Astrocyte (in vitro differentiated cells and primary cell): ENCODE measurements around the gene DDX21.
"Not testable (repeated sequence)": the region's sequence is repeated elsewhere in the genome, so short reads cannot be mapped to it uniquely, and the experiment has no call there.

Source experiments
- CTCF ChIP-seq: IDR thresholded peaks from 2 replicates; pipeline ENCODE4 v1.5.1; 2011; ENCODE audit warnings: low read depth, mild to moderate bottlenecking, inconsistent platforms, low read length, moderate library complexity; ENCODE audit not compliant: insufficient read depth
- EZH2 ChIP-seq: IDR thresholded peaks from 2 replicates; pipeline ENCODE4 v1.6.1; 2012; ENCODE audit warnings: mild to moderate bottlenecking, low read length, inconsistent platforms; ENCODE audit not compliant: insufficient read depth

DNA sequence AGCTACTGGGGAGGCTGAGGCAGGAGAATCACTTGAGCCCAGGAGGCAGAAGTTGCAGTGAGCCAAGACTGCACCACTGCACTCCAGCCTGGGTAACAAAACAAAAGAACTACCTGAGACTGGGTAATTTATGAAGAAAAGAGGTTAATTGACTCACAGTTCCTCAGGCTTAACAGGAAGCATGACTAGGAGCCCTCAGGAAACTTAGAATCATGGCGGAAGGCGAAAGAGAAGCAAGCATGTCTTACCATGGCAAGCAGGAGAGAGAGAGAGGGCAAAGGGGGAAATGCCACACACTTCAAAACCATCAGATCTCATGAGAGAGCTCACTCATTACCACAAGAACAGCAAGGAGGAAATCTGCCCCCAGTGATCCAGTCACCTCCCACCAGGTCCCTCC lies 56.8 kb downstream of the DDX21 start:
- TF ChIP-seq CTCF, EZH2: not testable (repeated sequence)
